HepG2 (cell line): ENCODE data around the gene CDK2AP2. TPM values are rescaled to one million over a fixed set of nuclear protein-coding genes. Genes with fewer than 3 reads are reported as not detected.
A peak's percentile ranks its signal among the peaks of the same experiment; 100 is the strongest.

Experiments used
- ATM ChIP-seq: fragments of 450-650 bp; IDR thresholded peaks from 2 replicates; pipeline ENCODE4 v1.7.1; 2017; ENCODE audit warnings: mild to moderate bottlenecking, borderline replicate concordance
- BCLAF1 ChIP-seq: fragments of 450-650 bp; IDR thresholded peaks from 2 replicates; pipeline ENCODE4 v1.6.1; 2017; ENCODE audit warnings: mild to moderate bottlenecking
- CCAR2 ChIP-seq: fragments of 200-400 bp; formaldehyde crosslinking; optimal IDR thresholded peaks from 2 replicates; pipeline ENCODE3; 2018; ENCODE audit warnings: low read depth, mild to moderate bottlenecking, low read length, moderate library complexity
- CCDC6 ChIP-seq: sonication (generic); formaldehyde crosslinking; IDR thresholded peaks from 2 replicates; pipeline ENCODE4 v1.8.1; 2022; ENCODE audit warnings: mild to moderate bottlenecking, missing genetic modification reagents, moderate library complexity
- CREB1 ChIP-seq, 2 experiments: fragments of 450-650 bp in 1 of 2; IDR thresholded peaks; 2 replicates each; pipeline ENCODE4 v1.6.1; 2016 to 2017; ENCODE audit warnings: control low read depth in 1 of 2, mild to moderate bottlenecking in 1 of 2, missing compliant biosample characterization in 1 of 2, missing genetic modification characterization in 1 of 2
- DZIP1 ChIP-seq: sonication (generic); formaldehyde crosslinking; IDR thresholded peaks from 2 replicates; pipeline ENCODE4 v1.5.0; 2020; ENCODE audit warnings: mild to moderate bottlenecking, missing genetic modification reagents
- HDAC2 ChIP-seq: sonication (generic); formaldehyde crosslinking; IDR thresholded peaks from 2 replicates; pipeline ENCODE4 v1.4.0; 2020; ENCODE audit warnings: missing genetic modification reagents
- NFE2 ChIP-seq: sonication (generic); formaldehyde crosslinking; IDR thresholded peaks from 2 replicates; pipeline ENCODE4 v1.4.0; 2020; ENCODE audit warnings: missing genetic modification reagents
- SETDB1 ChIP-seq: sonication (generic); formaldehyde crosslinking; IDR thresholded peaks from 2 replicates; pipeline ENCODE4 v1.5.1; 2020; ENCODE audit warnings: missing genetic modification reagents, mild to moderate bottlenecking, borderline replicate concordance
- SRSF1 ChIP-seq: fragments of 200-400 bp; formaldehyde crosslinking; optimal IDR thresholded peaks from 2 replicates; pipeline ENCODE3; 2017; ENCODE audit warnings: mild to moderate bottlenecking, low read depth, low read length, moderate library complexity
- ZFP1 ChIP-seq: IDR thresholded peaks from 2 replicates; pipeline ENCODE4 v1.6.1; 2016
- ZFYVE20 ChIP-seq: sonication (generic); formaldehyde crosslinking; IDR thresholded peaks from 2 replicates; pipeline ENCODE4 v1.8.0; 2023; ENCODE audit warnings: low read depth, mild to moderate bottlenecking, moderate library complexity, missing genetic modification reagents, borderline replicate concordance
- ZNF124 ChIP-seq: sonication (generic); formaldehyde crosslinking; IDR thresholded peaks from 2 replicates; pipeline ENCODE4 v1.4.0; 2020; ENCODE audit warnings: missing genetic modification reagents
- ZNF326 ChIP-seq: sonication (generic); formaldehyde crosslinking; IDR thresholded peaks from 2 replicates; pipeline ENCODE4 v1.4.0; 2020; ENCODE audit warnings: missing genetic modification reagents, borderline replicate concordance
- ZNF598 ChIP-seq: sonication (generic); formaldehyde crosslinking; IDR thresholded peaks from 2 replicates; pipeline ENCODE4 v1.5.1; 2020; ENCODE audit warnings: mild to moderate bottlenecking, missing genetic modification reagents, borderline replicate concordance
- ZNF616 ChIP-seq: sonication (generic); formaldehyde crosslinking; IDR thresholded peaks from 2 replicates; pipeline ENCODE4 v1.5.0; 2020; ENCODE audit warnings: low read depth, mild to moderate bottlenecking, missing genetic modification reagents
- ZNF646 ChIP-seq: sonication (generic); formaldehyde crosslinking; IDR thresholded peaks from 2 replicates; pipeline ENCODE4 v1.9.0; 2021; ENCODE audit warnings: mild to moderate bottlenecking, missing genetic modification reagents
- ZNF678 ChIP-seq: sonication (generic); formaldehyde crosslinking; IDR thresholded peaks from 2 replicates; pipeline ENCODE4 v1.4.0; 2020; ENCODE audit warnings: mild to moderate bottlenecking, missing genetic modification reagents
- polyA plus RNA-seq, 8 experiments: library from polyadenylated mRNA; depleted of rRNA in 3 of 8; stranded (reverse) in 7 of 8; unstranded in 1 of 8; fragments of >200 nt; fragmentation: Illumina TruSeq in 4 of 8; extraction: Trizol in 4 of 8; gene quantifications; 2 replicates each; pipeline versions ENCODE4 v1.2.1 to v1.2.3, GENCODE V29; 2011 to 2016; ENCODE audit warnings: low read depth in 4 of 8, missing spikeins in 1 of 8, mixed read lengths in 1 of 8; ENCODE audit not compliant: insufficient read depth in 1 of 8
- total RNA-seq, 5 experiments: library from RNA; depleted of rRNA; stranded (reverse); fragments of >200 nt; fragmentation: Illumina TruSeq; extraction: Trizol; gene quantifications; 2 replicates each; pipeline ENCODE4 v1.2.3, GENCODE V29; 2016; ENCODE audit warnings: low read depth in 1 of 5

Gene CDK2AP2
- total and polyA plus RNA-seq, 2 of the 13 experiments (the other 11 are each of a cell fraction or from before 2014, with no cell fraction given): 15.0 to 23.2 TPM

GRCh38 chr11:67508486-67509121 is 642 bp upstream of the CDK2AP2 start (continued):
- TF ChIP-seq ZFP1 (CRISPR knock-in tag) (no peak), CREB1 (IDR thresholded peaks at IDR 0.05) (peak; percentile 94), CREB1 (CRISPR knock-in tag; IDR thresholded peaks at IDR 0.05) (peak; percentile 92), DZIP1 (CRISPR knock-in tag) (0 out of 2 replicates have a peak, but pooled peaks have one; percentile 61), CCDC6 (CRISPR knock-in tag) (no peak), ZNF646 (CRISPR knock-in tag) (no peak), ZNF616 (CRISPR knock-in tag) (peak; percentile 73; the same call in 1 of the 2 replicates), CCAR2 (no peak), HDAC2 (CRISPR knock-in tag) (peak; percentile 61), ZFYVE20 (CRISPR knock-in tag) (no peak), ATM (no peak), ZNF124 (0 out of 2 replicates have a peak, but pooled peaks have one; percentile 25), SETDB1 (CRISPR knock-in tag) (no peak), SRSF1 (peak; percentile 70), ZNF678 (CRISPR knock-in tag) (no peak), ZNF326 (CRISPR knock-in tag) (no peak), NFE2 (CRISPR knock-in tag) (no peak), ZNF598 (CRISPR knock-in tag) (no peak), BCLAF1 (no peak)
